HG03175 (cell line): ENCODE measurements around the gene TTLL9.
A peak's percentile ranks its signal among the peaks of the same experiment; 100 is the strongest.

ENCODE experiments used
- ATAC-seq: cut with Tn5 transposase; IDR thresholded peaks from one replicate; pipeline ENCODE4 v1.9.1; 2021; ENCODE audit warnings: mild to moderate bottlenecking, moderate library complexity; ENCODE audit not compliant: unreplicated experiment

The TTLL9 gene

GRCh38 chr20:31936420-31936819, 66.0 kb downstream of the TTLL9 start:
- ATAC-seq = no peak

GRCh38 chr20:31937820-31938219, 67.4 kb downstream of the TTLL9 start:
- ATAC-seq = no peak

- ATAC-seq = no peak
These were observed 69.2 kb downstream of the TTLL9 start for GRCh38 chr20:31939661-31940060.

GRCh38 chr20:31943052-31943471, 72.6 kb downstream of the TTLL9 start:
- ATAC-seq = no peak

- no peak for ATAC-seq
These were observed 74.9 kb downstream of the TTLL9 start for GRCh38 chr20:31945319-31945718.

- ATAC-seq = no peak
These were observed 75.4 kb downstream of the TTLL9 start for GRCh38 chr20:31945785-31946184.

- ATAC-seq = no peak
These were observed 77.6 kb downstream of the TTLL9 start for GRCh38 chr20:31948008-31948407.

- ATAC-seq = no peak
These were observed 79.6 kb downstream of the TTLL9 start for GRCh38 chr20:31949877-31950646.

- ATAC-seq = no peak
These were observed 80.7 kb downstream of the TTLL9 start for GRCh38 chr20:31951203-31951529.

GRCh38 chr20:31951530-31952453, 81.4 kb downstream of the TTLL9 start, which contains the start of gene PDRG1:
Gene PDRG1, minus strand, starts transcription at chr20:31952046. Its CDS starts 85 bp downstream, at chr20:31951961.
- ATAC-seq = peak; percentile 92

- ATAC-seq = no peak
These were observed 83.2 kb downstream of the TTLL9 start for GRCh38 chr20:31953556-31954148.

GRCh38 chr20:31954500-31954899, 84.1 kb downstream of the TTLL9 start:
- no peak for ATAC-seq

- ATAC-seq = no peak
These were observed 86.4 kb downstream of the TTLL9 start for GRCh38 chr20:31956556-31957526.

GRCh38 chr20:31962761-31963160, 92.3 kb downstream of the TTLL9 start:
- no peak for ATAC-seq

- ATAC-seq = no peak
These were observed 93.5 kb downstream of the TTLL9 start for GRCh38 chr20:31963889-31964288.

GRCh38 chr20:31966991-31967655, 96.7 kb downstream of the TTLL9 start:
- ATAC-seq = no peak

GRCh38 chr20:31967830-31968249, 97.4 kb downstream of the TTLL9 start, which contains the start of gene XKR7:
Gene XKR7, plus strand, starts transcription at chr20:31968151. Its CDS starts 25 bp downstream, at chr20:31968176.
- no peak for ATAC-seq

GRCh38 chr20:31968291-31969126, 98.1 kb downstream of the TTLL9 start:
- ATAC-seq = peak; percentile 56

- no peak for ATAC-seq
These were observed 99.6 kb downstream of the TTLL9 start for GRCh38 chr20:31969991-31970390.
